ENCODE results near the gene CLCNKA. TPM values are rescaled to one million over a fixed set of nuclear protein-coding genes. Genes with fewer than 3 reads are reported as not detected.

The CLCNKA gene
- total RNA-seq, 2 donors from 2014 or later = 2.1 to 4.0 TPM

GRCh38 chr1:16081636-16082035 lies 59.8 kb downstream of the CLCNKA start:
- WGBS, 2 donors = 62 to 65% methylated on average over 9 of the region's 9 CpGs
- Histone ChIP-seq H3K9me3 (no peaks in the 10 kb centered on the region), H3K27me3 (no peaks in the 10 kb centered on the region), H3K36me3 (replicated peaks in 1 of 2; ENCODE audit: insufficient read depth in 1 of 2, low read depth in 2 of 2) (no peaks in the 10 kb centered on the region), H3K4me1 (peaks cover 9% of the 10 kb centered on the region), H3K27ac (no peak overlapping the region), H3K4me3 (no peak overlapping the region)
- TF ChIP-seq POLR2A (IDR thresholded peaks at IDR 0.05) = no peak
- no peak for TF ChIP-seq CTCF (IDR thresholded peaks at IDR 0.05)
- ATAC-seq (no peak), DNase-seq (no peak)
- intact Hi-C loops (cut with DNase I) = no loop called here

GRCh38 chr1:16082283-16083038 lies 60.6 kb downstream of the CLCNKA start:
- ATAC-seq (peak; percentile 65), DNase-seq (peak; percentile 69 to 80 (median 74))
- 59 to 63% methylated on average over 8 to 9 of the region's 9 CpGs for WGBS, 2 donors
- Histone ChIP-seq H3K4me1 (peaks cover 9% of the 10 kb centered on the region), H3K27me3 (no peaks in the 10 kb centered on the region), H3K4me3 (no peak overlapping the region), H3K36me3 (replicated peaks in 1 of 2; ENCODE audit: insufficient read depth in 1 of 2, low read depth in 2 of 2) (no peaks in the 10 kb centered on the region), H3K27ac (no peak overlapping the region), H3K9me3 (no peaks in the 10 kb centered on the region)
- TF ChIP-seq CTCF (IDR thresholded peaks at IDR 0.05) (peak; percentile 76 to 94 (median 81)), POLR2A (IDR thresholded peaks at IDR 0.05) (no peak)
- intact Hi-C loops (cut with DNase I) = no loop called here

- peaks cover 9% of the 10 kb centered on the region for H3K4me1 ChIP-seq
- 92 to 96% methylated on average over 4 to 5 of the region's 5 CpGs for WGBS, 2 donors
- H3K27me3 ChIP-seq = no peaks in the 10 kb centered on the region
- ATAC-seq = no peak
- H3K27ac ChIP-seq = no peak overlapping the region
- H3K9me3 ChIP-seq = no peaks in the 10 kb centered on the region
- no peaks in the 10 kb centered on the region for H3K36me3 ChIP-seq (replicated peaks in 1 of 2; ENCODE audit: insufficient read depth in 1 of 2, low read depth in 2 of 2)
- TF ChIP-seq CTCF (IDR thresholded peaks at IDR 0.05) = no peak
- no peak for TF ChIP-seq POLR2A (IDR thresholded peaks at IDR 0.05)
- DNase-seq = peak in 1 of 4 donors; percentile 8
- no peak overlapping the region for H3K4me3 ChIP-seq
- intact Hi-C loops (cut with DNase I) = no loop called here
These were observed 61.6 kb downstream of the CLCNKA start for GRCh38 chr1:16083486-16083885.

Small RNA genes within 50 kb of the gene (small RNA-seq; reads per million reads assigned to genes)
- gene AL355994.1 = not detected
- not detected for gene AL355994.5

Other genes starting within 250 kb of the CLCNKA start
- 1 to 10 TPM in 1 of 2 donors, under 1 TPM in 1; 0.66 to 1.0 TPM for gene UQCRHL, start 214.4 kb upstream of the CLCNKA start, total RNA-seq
- 10 to 100 TPM; 27.8 to 38.9 TPM for gene SPEN, start 174.3 kb upstream of the CLCNKA start, total RNA-seq
- 10 to 100 TPM; 28.8 to 73.2 TPM for gene ZBTB17, start 45.9 kb upstream of the CLCNKA start, total RNA-seq
- gene SRARP, start 17.8 kb upstream of the CLCNKA start, total RNA-seq = not detected
- gene HSPB7, start 4.0 kb upstream of the CLCNKA start, total RNA-seq = 10 to 100 TPM in 1 of 2 donors, 1 to 10 TPM in 1; 5.7 to 39.9 TPM
- gene CLCNKB, start 21.7 kb downstream of the CLCNKA start, total RNA-seq = 1 to 10 TPM in 1 of 2 donors, not detected in 1; 1.3 TPM
- 1 to 10 TPM in 1 of 2 donors, not detected in 1; 4.2 TPM for gene FAM131C, start 51.6 kb downstream of the CLCNKA start, total RNA-seq
- 10 to 100 TPM; 19.5 to 26.7 TPM for gene EPHA2, start 134.0 kb downstream of the CLCNKA start, total RNA-seq
- gene ARHGEF19, start 190.6 kb downstream of the CLCNKA start, total RNA-seq = 10 to 100 TPM; 15.3 to 31.3 TPM
- gene CPLANE2, start 215.1 kb downstream of the CLCNKA start, total RNA-seq = 1 to 10 TPM; 3.6 TPM

All from body of pancreas (tissue), 4 donors.